HG03520 (cell line): ENCODE results near the gene PHETA1.
"Not testable (repeated sequence)": the region's sequence is repeated elsewhere in the genome, so short reads cannot be mapped to it uniquely, and the experiment has no call there.

ENCODE experiments used
- ATAC-seq: cut with Tn5 transposase; IDR thresholded peaks from one replicate; pipeline ENCODE4 v1.9.1; 2021; ENCODE audit warnings: mild to moderate bottlenecking, moderate library complexity; ENCODE audit not compliant: unreplicated experiment

PHETA1 gene

DNA sequence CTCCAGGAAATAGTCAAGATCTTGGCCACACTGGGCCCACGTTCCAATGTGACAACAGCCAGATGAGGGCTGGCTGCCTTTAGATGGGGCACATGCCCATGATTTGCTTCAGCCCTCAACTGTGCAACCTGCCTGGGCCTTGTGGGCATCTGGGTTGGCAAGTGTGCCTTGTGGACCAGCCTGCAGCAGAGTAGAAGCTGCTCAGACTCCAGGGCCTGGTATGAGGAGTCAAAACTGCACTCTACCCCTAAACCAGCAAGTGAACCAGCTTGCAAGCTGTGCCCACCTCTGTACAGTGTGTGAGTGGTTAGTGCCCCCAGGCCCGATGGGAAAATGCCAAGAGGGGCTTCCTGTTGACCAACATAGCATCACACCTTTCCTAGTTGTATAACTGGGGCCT lies 17.9 kb downstream of the PHETA1 start:
- no peak for ATAC-seq

DNA sequence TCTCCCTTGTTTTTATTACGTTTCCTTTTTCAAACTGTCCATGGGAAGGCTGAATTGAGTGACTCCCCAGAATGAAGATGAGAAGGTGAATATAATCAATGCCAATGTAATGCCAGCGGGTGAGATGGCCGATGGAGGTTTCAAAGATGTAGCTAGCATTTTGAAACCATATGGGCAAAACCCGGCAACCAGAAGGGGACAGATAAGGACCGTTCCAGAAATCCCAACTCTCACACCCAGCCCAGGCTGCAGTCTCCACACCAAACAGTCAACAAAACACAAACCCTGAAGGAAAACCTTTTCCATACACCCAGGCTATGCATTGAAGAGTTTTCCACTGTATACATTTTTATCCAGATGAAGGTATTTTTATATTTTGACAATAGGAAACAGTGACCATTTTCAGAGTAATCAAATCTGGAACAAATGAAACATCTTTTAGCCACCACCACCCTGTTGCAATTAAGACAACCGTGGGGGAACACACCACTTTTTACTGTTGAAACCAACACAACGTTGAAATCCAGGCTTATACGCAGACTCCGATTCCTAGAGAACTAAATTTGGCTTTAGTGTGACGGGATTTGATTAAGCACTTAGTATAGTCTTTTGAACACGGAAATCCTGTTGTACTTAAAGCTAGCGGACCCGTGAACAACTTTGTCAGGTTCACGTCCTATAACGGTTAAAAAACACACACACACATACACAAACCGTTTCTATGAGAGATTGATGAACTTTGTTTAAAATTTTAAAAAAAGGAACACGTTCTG lies 19.0 kb downstream of the PHETA1 start:
- no peak for ATAC-seq

DNA sequence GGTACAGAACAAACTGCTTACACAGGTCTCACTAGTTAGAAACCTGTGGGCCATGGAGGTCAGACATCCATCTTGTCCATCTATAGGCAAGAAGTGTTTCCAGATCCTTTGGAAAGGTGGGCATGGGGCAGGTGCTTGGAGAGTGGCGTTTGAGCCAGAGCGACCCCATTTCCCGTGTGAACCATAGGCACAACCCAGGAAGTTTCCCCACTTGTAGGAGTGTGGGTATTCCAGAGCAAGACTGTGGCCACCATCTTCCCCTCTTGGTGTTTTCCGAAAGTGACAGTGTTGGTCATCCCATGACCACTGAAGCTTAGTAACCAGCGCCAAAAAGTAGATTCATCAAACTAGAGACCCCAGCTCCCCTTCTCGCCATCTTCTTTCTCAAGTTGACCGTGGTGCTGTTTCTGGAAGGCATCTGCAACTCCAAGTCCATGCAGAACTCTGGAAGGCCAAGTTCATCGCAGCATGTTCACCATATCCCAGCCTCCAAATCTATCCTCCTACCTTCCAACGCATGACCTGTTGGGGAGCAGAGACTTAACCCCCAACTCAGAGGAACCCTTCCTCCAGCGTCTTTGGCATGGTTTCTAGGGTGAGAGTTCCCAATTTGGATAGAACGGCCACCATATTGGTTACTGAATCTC lies 19.7 kb downstream of the PHETA1 start:
- no peak for ATAC-seq

DNA sequence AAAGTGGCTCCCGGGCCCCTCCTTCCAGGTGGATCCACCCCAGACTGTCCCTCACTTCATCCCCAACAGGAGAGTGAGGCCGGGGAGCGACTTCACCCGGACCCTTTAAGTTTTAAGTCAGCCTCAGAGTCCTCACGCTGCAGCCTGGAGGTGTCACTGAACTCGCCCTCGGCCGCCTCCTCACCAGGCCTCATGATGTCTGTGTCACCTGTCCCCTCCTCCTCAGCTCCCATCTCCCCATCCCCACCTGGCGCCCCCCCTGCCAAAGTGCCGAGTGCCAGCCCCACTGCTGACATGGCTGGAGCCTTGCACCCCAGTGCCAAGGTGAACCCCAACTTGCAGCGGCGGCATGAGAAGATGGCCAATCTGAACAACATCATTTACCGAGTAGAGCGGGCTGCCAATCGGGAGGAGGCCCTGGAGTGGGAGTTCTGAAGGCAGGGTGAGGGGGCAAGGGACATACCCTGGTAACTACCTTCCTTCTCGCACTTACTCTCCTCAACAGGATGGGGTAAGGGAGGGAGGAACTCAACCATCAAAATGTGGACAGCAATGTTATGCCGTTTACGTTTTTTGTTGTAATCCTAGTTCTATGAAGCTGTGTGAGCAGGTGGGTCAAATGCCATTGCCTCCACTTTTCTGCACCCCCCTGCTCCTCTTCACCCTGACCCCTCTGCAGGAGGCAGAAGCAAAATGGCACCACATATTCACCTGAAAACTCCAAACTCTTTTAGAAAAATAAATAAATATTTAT lies 20.8 kb downstream of the PHETA1 start:
- ATAC-seq: no peak

DNA sequence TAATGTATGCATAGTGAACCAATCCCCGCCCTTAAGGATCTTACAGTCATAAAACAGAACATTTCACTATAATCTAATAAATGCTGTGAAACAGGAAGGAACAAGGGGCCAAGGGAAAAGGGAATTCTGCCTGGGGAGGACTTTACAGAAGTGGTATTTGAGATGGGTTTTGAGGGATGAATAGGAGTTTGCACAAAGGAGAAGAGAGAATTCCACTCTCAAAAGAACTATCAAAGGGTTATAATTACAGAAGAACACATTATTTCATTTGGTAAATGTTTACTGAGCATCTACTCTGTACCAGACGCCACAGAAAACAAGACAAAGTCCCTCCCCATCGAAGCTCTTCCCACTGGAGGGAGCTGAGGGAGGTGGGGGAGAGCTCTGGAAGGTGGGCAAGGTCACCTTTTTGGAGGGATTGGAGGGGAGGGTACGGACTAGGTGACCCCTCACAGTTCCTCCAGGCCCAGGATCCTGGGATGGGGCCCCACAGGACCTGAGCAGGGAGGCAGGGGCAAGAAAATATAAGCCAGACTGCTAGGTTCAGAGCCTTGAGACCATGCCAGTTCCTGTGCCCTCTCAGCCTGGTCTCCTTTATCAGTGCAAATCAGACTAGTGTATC lies 24.5 kb downstream of the PHETA1 start:
- no peak for ATAC-seq

DNA sequence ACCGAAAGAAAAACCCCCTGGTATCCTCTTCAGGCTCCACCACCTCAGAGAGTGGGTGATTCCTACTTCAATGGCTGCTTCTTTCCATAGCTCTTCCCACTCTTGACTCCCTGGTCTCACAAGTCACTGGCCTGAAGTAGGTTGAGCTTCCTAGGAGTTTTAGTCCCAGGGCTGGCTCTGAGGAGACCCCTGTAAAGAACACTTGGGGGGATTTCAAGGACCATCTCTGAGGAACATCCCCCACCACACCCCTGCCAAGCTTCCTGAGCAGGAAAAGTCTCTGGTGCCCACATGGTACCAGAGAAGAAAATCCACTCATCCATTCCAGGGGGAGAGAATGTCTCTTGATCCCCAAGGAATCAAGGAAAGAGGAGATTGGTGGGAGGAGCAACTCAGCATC lies 25.7 kb downstream of the PHETA1 start:
- ATAC-seq: no peak

DNA sequence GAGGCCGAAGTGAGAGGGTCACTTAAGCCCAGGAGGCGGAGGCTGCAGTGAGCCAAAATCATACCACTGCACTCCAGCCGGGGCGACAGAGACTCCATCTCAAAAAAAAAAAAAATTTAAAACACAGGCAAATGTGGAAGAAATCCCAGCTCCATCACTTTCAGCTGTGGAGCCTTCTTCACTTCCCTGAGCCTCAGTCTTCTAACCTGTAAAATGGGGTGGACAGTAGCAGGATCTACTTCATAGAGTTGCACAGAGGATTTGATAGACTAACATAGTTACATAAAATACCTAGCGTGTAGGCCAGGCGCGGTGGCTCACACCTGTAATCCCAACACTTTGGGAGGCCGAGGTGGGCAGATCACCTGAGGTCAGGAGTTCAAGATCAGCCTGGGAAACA lies 26.5 kb downstream of the PHETA1 start:
- no peak for ATAC-seq

DNA sequence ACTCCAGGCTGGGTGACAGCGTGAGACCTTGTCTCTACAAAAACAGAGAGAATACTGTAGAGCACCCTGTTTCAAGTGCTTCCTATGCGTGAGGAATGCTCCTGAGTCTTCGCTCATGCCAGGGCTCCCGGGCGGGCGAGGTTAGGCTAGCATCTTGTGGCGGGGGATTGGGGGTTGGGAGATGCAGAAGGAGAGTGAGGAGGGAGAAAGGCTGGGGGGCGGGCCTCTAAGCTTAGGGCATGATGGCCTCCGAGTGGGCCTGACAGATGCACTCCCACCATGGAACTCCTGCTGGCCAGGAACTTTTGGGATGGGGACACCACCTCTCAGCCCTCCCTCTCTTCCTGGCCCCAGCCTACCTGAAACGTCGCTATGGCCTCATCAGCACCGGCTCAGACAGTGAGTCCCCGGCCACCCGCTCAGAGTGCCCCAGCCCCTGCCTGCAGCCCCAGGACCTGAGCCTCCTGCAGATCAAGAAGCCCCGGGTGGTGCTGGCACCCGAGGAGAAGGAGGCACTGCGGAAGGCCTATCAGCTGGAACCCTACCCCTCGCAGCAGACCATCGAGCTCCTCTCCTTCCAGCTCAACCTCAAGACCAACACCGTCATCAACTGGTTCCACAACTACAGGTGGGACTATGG lies 27.3 kb downstream of the PHETA1 start:
- ATAC-seq: no peak

DNA sequence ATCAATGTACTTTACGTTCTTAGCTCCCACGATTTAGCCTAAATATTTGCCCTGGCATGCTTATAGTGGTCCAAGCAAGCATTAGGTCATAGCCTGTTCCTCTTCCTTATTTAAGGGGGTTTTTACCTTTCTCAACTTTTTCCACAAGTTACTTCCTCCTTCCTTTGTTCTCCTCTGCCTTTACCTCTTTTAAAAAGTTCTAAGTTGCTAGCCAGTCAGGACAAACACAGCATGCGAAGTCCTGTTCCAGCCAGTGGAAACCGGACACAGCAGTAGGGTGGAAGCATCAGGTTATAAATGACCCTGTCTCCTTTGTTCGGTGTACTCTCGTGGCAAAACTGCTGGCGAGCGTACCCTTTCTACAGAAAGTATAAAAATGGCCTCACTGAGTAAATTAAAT lies 28.2 kb downstream of the PHETA1 start:
- not testable (repeated sequence) for ATAC-seq

DNA sequence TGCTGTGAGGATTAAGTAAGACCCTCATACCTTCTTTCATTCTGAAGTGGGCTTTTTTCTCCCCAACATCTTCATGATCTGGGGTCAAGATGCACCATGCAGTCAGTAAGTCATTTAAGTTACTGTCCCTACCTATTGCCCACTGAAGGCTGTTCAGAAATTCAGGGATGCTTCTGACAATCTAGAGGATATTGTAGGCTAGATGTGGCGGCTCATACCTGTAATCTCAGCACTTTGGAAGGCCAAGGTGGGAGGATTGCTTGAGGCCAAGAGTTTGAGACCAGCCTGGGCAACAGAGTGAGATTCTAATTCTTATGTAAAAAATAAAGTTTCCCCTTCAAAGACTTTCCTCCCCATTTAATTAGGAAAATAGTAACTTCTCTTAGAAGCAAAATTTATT lies 28.7 kb downstream of the PHETA1 start:
- no peak for ATAC-seq

DNA sequence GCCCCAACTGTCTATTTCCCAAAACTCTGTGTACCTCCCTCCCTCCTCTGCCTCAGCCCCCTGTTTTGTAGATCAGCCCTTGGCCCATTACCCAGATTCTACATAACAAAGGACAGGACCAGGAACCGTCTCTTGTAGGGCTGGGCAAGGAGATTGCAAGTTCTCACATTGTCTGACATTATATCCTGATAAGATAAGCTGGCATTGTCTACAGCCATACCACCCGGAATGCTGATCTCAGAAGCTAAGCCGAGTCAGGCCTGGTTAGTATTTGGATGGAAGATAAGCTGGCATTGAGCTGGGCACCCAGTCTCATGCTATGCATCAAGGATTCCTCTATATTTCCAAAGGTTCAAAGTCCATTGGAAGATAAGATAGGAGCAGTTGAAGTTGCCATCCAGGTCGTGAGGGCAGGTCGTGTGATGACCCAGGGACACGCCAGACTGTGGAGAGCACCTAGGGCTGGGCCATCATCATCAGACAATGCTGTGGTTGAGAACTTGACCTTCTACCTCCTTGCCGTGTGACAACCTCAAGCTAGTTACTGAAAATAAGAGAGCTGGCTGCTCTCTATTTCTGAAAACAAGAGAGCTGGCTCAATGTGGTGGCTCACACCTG lies 29.5 kb downstream of the PHETA1 start:
- ATAC-seq: no peak

DNA sequence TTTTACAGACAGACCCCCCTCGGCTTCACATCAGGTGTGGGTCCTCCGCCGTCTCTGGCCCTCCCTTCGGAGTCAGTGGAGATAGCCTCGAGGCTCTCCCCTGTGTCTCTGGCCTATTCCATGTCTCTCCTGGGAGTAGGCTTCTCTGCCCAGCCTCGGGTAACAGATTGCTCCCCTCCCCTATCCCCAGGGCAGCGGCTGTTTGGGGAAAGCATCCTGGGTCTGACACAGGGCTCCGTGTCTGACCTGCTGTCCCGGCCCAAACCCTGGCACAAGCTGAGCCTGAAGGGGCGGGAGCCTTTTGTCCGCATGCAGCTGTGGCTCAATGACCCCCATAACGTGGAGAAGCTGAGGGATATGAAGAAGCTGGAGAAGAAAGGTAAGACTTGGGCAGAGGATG lies 30.8 kb downstream of the PHETA1 start:
- ATAC-seq: no peak

DNA sequence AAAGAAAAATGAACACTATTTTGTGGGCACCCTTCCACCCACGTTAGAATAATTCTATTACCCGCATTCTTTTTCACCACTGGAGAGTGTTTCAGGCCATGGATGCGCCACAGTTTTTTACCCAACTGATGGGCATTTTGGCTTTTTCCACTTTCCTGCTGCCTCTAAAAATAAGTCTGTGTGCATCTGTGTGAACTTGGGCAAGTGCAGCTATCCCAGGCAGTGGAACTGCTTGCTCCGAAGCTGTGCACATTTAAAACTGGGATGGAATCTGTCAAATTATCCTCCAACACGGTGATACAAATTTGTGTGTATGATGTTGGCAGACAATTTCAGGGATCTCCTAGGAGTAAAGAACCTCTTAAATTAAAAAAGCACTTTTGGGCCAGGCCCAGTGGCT lies 31.5 kb downstream of the PHETA1 start:
- ATAC-seq: no peak

DNA sequence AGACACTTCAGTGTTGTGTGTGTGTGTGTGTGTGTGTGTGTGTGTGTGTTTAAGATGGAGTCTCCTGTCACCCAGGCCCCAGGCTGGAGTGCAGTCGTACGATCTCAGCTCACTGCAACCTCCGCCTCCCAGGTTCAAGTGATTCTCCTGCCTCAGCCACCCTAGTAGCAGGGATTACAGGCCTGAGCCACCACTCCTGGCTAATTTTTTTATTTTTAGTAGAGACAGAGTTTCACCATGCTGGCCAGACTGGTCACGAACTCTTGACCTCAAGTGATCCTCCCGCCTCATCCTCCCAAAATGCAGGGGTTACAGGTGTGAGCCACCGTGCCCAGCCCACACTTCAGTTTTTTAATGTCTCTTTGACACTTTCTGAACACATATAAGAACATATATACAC lies 32.5 kb downstream of the PHETA1 start:
- ATAC-seq: not testable (repeated sequence)

DNA sequence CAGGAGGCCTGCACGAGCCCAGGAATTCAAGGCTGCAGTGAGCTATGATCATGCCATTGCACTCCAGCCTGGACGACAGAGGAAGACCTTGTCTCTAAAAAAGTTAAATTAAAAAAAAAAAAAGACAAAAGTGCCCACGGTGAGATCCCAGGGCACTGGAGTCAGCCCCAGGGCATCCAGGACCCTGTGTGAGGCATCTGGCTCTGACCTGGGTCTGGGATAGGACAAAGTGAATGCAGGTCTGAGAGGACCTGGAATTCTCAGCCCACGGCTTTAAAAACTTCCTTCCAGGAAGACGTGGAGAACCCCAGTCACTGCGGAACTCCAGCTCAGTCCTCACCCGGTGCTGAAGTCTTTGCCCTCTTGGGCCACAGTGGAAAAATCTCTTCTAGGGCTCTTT lies 33.1 kb downstream of the PHETA1 start:
- no peak for ATAC-seq

DNA sequence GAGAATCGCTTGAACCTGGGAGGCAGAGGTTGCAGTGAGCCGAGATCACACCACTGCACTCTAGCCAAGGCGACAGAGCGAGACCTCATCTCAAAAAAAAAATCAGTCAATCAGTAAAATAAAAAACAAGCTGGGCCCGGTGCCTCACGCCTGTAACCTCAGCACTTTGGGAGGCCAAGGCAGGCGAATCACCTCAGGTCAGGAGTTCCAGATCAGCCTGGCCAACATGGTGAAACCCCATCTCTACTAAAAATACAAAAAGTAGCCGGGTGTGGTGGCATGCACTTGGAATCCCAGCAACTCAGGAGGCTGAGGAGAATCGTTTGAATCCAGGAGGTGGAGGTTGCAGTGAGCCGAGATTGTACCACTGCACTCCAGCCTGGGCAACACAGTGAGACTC lies 33.6 kb downstream of the PHETA1 start:
- ATAC-seq: not testable (repeated sequence)

DNA sequence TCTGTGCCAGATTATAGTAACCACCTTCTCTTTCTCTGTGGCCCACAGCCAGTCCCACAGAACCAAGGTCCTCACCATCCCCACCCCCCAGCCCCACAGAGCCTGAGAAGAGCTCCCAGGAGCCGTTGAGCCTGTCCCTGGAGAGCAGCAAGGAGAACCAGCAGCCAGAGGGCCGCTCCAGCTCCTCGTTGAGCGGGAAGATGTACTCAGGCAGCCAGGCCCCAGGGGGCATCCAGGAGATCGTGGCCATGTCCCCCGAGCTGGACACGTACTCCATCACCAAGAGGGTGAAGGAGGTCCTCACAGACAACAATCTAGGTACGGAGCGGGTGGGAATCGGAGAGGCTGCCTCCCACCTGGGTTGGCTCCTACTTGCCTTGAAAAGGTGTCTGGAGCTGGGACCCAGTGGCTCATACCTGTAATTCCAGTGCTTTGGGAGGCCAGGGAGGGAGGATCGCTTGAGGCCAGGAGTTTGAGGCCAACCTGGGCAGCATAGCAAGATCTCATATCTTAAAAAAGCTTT lies 34.4 kb downstream of the PHETA1 start:
- no peak for ATAC-seq

DNA sequence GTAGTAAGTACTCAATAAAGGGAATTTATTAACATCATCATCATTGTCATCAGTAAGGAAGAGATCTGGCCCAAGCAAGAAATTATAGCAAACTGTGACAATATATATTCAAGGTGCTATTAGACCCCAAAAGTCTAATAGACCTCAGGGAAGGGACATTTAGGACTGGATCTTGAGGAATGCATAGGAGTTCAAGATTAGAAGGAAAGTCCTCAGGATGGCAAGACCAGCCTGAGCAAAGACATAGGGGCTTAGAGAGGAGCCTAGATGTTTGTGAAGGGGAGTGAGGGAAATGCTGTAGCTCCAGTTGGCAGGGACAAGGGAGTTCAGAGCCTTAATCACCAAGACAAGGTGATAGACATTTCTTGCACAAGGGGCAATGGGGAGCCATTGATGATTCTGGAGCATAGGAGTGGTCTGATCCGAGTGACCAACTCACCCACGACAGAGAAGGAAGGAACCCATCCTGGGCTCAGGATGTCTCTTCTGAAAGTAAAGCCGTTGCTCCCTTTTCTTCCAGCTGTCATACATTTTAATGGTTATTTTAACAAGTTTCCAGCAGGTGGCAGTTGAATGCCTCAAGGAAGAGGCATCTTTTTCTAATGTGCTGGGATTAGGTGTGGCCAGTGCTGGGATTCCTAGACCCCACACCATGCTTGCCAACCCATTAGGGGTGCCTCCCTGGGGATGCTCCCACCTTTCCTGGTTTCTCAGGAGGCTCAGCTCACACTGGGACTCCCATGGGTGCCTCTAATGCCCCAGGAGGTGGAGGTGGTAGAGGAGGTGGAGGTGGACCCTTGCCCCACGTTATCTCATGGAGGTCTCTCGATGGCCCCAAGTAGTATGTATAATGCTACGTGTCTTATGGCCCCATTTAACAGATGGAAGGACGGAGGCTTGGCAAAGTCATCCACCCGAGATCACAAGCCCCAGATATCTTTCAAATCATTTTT lies 37.8 kb downstream of the PHETA1 start:
- ATAC-seq: no peak

DNA sequence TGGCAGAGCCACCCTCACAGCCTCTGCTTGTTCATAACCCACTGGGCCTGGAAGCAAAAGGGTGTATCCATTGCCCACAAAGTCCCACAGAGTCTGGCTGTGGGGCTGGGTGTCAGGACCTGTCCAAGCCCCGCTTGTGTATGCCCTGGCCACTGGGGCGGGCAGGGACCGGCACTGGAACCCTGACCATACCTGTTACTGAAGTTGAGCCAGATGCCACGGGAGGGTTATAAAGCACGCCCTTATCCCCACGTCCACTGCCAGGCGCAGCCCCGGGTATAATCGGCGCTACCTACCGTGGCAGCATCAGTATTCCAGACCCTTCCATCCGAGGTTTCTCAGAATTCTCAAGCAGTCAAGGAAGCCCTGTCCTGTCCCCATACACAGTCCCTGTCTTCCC lies 40.8 kb downstream of the PHETA1 start:
- ATAC-seq: no peak
